H9 (cell line): ENCODE results near the gene SGCD. TPM values are rescaled to one million over a fixed set of nuclear protein-coding genes. Genes with fewer than 3 reads are reported as not detected.

ENCODE experiments used
- DNase-seq: peaks from one replicate; pipeline ENCODE4 v3.0.0-alpha.2; 2017
- H2AFZ ChIP-seq: one replicate; pipeline ENCODE4 v1.6.1; 2013; ENCODE audit warnings: mild to moderate bottlenecking, low read length, control low read depth, moderate library complexity
- H2AK5ac ChIP-seq: 2 replicates; pipeline ENCODE4 v1.6.1; 2013; ENCODE audit warnings: low read length, control low read depth, mixed read lengths; ENCODE audit not compliant: insufficient read length
- H2BK120ac ChIP-seq: one replicate; pipeline ENCODE4 v1.6.1; 2013; ENCODE audit warnings: low read depth, mild to moderate bottlenecking, low read length, control low read depth, inconsistent platforms; ENCODE audit not compliant: poor library complexity, severe bottlenecking
- H2BK12ac ChIP-seq: 2 replicates; pipeline ENCODE4 v1.6.1; 2013; ENCODE audit warnings: low read length, control low read depth, mixed read lengths, low read depth; ENCODE audit not compliant: insufficient read length
- H2BK15ac ChIP-seq: 2 replicates; pipeline ENCODE4 v1.6.1; 2013; ENCODE audit warnings: low read depth, low read length, control low read depth
- H2BK20ac ChIP-seq: one replicate; pipeline ENCODE4 v1.6.1; 2013; ENCODE audit warnings: low read depth, mild to moderate bottlenecking, low read length, control low read depth, inconsistent platforms; ENCODE audit not compliant: poor library complexity, severe bottlenecking
- H2BK5ac ChIP-seq: 2 replicates; pipeline ENCODE4 v1.6.1; 2013; ENCODE audit warnings: low read length, control low read depth, mixed read lengths; ENCODE audit not compliant: insufficient read length
- H3K14ac ChIP-seq: 2 replicates; pipeline ENCODE4 v1.6.1; 2013; ENCODE audit warnings: low read length, control low read depth; ENCODE audit not compliant: insufficient read depth
- H3K18ac ChIP-seq: 2 replicates; pipeline ENCODE4 v1.6.1; 2013; ENCODE audit warnings: low read depth, mild to moderate bottlenecking, mixed read lengths, low read length, control low read depth; ENCODE audit not compliant: insufficient read length
- H3K23ac ChIP-seq: 2 replicates; pipeline ENCODE4 v1.6.1; 2013; ENCODE audit warnings: low read length, control low read depth, mixed read lengths, low read depth; ENCODE audit not compliant: insufficient read length
- H3K23me2 ChIP-seq: 2 replicates; pipeline ENCODE4 v1.6.1; 2013; ENCODE audit warnings: low read depth, mild to moderate bottlenecking, mixed read lengths, low read length, control low read depth; ENCODE audit not compliant: insufficient read length, poor library complexity, severe bottlenecking
- H3K27ac ChIP-seq: 2 replicates; pipeline ENCODE4 v1.5.1; 2013; ENCODE audit warnings: low read length, control low read depth, mixed read lengths, low read depth; ENCODE audit not compliant: insufficient read length
- H3K27me3 ChIP-seq: 2 replicates; pipeline ENCODE4 v1.6.1; 2013; ENCODE audit warnings: low read length, control low read depth, inconsistent platforms; ENCODE audit not compliant: insufficient read depth
- H3K4ac ChIP-seq: 2 replicates; pipeline ENCODE4 v1.6.1; 2013; ENCODE audit warnings: low read depth, mild to moderate bottlenecking, control low read depth, inconsistent platforms, low read length, moderate library complexity
- H3K4me1 ChIP-seq: 2 replicates; pipeline ENCODE4 v1.6.1; 2013; ENCODE audit warnings: low read length, control low read depth, inconsistent platforms; ENCODE audit not compliant: insufficient read depth
- H3K4me2 ChIP-seq: 2 replicates; pipeline ENCODE4 v1.6.1; 2013; ENCODE audit warnings: low read length, control low read depth, mixed read lengths; ENCODE audit not compliant: insufficient read length, insufficient read depth
- H3K56ac ChIP-seq: 2 replicates; pipeline ENCODE4 v1.6.1; 2013; ENCODE audit warnings: low read depth, mild to moderate bottlenecking, mixed read lengths, low read length, control low read depth; ENCODE audit not compliant: insufficient read length
- H3K79me1 ChIP-seq: 2 replicates; pipeline ENCODE4 v1.6.1; 2013; ENCODE audit warnings: low read depth, mild to moderate bottlenecking, moderate library complexity, low read length, control low read depth, inconsistent platforms; ENCODE audit not compliant: insufficient read depth, poor library complexity, severe bottlenecking
- H3K79me2 ChIP-seq: 2 replicates; pipeline ENCODE4 v1.6.1; 2013; ENCODE audit warnings: low read length, control low read depth, inconsistent platforms; ENCODE audit not compliant: insufficient read depth
- H3K9ac ChIP-seq: 2 replicates; pipeline ENCODE4 v1.6.1; 2013; ENCODE audit warnings: low read length, control low read depth, mixed read lengths; ENCODE audit not compliant: insufficient read length; ENCODE audit errors: extremely low read depth
- H3K9me3 ChIP-seq: one replicate; pipeline ENCODE4 v1.6.1; 2013; ENCODE audit warnings: low read depth, low read length, inconsistent platforms; ENCODE audit not compliant: control insufficient read depth
- H3T11ph ChIP-seq: one replicate; pipeline ENCODE4 v1.6.1; 2013; ENCODE audit warnings: mild to moderate bottlenecking, low read length, control low read depth, inconsistent platforms
- H4K20me1 ChIP-seq: one replicate; pipeline ENCODE4 v1.6.1; 2013; ENCODE audit not compliant: control insufficient read depth, insufficient read length, insufficient read depth
- H4K5ac ChIP-seq: 2 replicates; pipeline ENCODE4 v1.6.1; 2013; ENCODE audit warnings: low read depth, mild to moderate bottlenecking, mixed read lengths, low read length, control low read depth; ENCODE audit not compliant: insufficient read length
- H4K8ac ChIP-seq: replicated peaks from 2 replicates; pipeline ENCODE4 v1.6.1; 2013; ENCODE audit warnings: low read length, control low read depth, mixed read lengths, low read depth; ENCODE audit not compliant: insufficient read length
- H4K91ac ChIP-seq: 2 replicates; pipeline ENCODE4 v1.6.1; 2013; ENCODE audit warnings: low read depth, mild to moderate bottlenecking, moderate library complexity, mixed read lengths, low read length, control low read depth; ENCODE audit not compliant: insufficient read length
- H3K27ac Mint-ChIP-seq, 3 experiments: 2 replicates in 2 of 3; 3 replicates in 1 of 3; pipeline ENCODE4 v1.8.0; 2020 to 2021; ENCODE audit warnings: mixed read lengths in 3 of 3, mild to moderate bottlenecking in 1 of 3, moderate library complexity in 1 of 3
- H3K27me3 Mint-ChIP-seq: 2 replicates; pipeline ENCODE4 v1.8.0; 2021; ENCODE audit warnings: low read depth, mild to moderate bottlenecking, moderate library complexity, mixed read lengths
- H3K36me3 Mint-ChIP-seq, 3 experiments: 2 replicates in 2 of 3; 3 replicates in 1 of 3; pipeline ENCODE4 v1.8.0; 2020 to 2021; ENCODE audit warnings: low read depth in 3 of 3, mixed read lengths in 3 of 3; ENCODE audit not compliant: insufficient read depth in 1 of 3
- H3K4me1 Mint-ChIP-seq, 2 experiments: 2 replicates each; pipeline ENCODE4 v1.8.0; 2020; ENCODE audit warnings: mixed read lengths in 2 of 2
- H3K4me3 Mint-ChIP-seq, 2 experiments: 2 replicates in 1 of 2; 3 replicates in 1 of 2; pipeline ENCODE4 v1.8.0; 2020 to 2021; ENCODE audit warnings: mild to moderate bottlenecking in 2 of 2, mixed read lengths in 2 of 2, moderate library complexity in 1 of 2
- H3K9me3 Mint-ChIP-seq, 2 experiments: 2 replicates in 1 of 2; 3 replicates in 1 of 2; pipeline ENCODE4 v1.8.0; 2020; ENCODE audit warnings: mild to moderate bottlenecking in 2 of 2, mixed read lengths in 2 of 2, moderate library complexity in 1 of 2
- WGBS: extraction: QIAGEN DNeasy Blood & Tissue Kit; methylation state at CpG from one replicate; pipeline ENCODE4 v1.1.7; 2013; ENCODE audit warnings: missing lambda C conversion rate, low lambda C conversion rate, mixed read lengths; ENCODE audit not compliant: insufficient read length; ENCODE audit errors: extremely low coverage; 5-methylcytosine and 5-hydroxymethylcytosine counted together
- total RNA-seq: library from RNA; stranded (reverse); gene quantifications from 2 replicates; pipeline ENCODE4 v1.2.1, GENCODE V29; 2021
- TF ChIP-seq, protein P1 (sequence below): fragments of 200-600 bp; sonication (generic); conservative IDR thresholded peaks from 3 replicates; pipeline ENCODE4 v1.8.0; 2021; ENCODE audit warnings: antibody characterized with exemption, mild to moderate bottlenecking

The SGCD gene
- total RNA-seq, 1 experiment from 2014 or later, result 0.11 TPM

DNA sequence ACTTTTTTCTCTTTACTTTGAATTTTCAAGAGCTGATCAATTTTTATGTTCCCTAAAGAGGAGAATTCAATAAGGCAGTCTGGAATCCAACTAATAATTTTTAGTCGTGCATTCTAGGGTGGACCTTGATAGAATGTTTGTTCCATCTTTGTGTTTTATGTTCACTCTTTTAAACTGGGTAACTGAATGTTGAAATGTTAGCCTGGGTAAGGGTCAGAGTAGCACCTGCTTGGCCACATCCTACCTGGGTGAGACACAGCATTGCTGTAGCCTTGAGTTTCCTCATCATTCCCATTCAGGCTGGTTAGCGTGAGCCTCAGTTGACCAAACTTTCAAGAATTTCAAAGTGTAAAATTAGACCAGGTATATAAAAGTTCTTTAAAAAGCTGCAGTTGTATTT is 85.0 kb downstream of the SGCD start:
- Histone ChIP-seq H4K5ac (no peak overlapping the region), H3K18ac (no peak overlapping the region), H3T11ph (no peak overlapping the region), H2AK5ac (no peak overlapping the region), H3K79me2 (no peaks in the 10 kb centered on the region), H2BK5ac (no peak overlapping the region), H3K27me3 (no peaks in the 10 kb centered on the region), H3K56ac (no peak overlapping the region), H3K4ac (no peak overlapping the region), H4K8ac (no peak overlapping the region), H3K4me1 (no peaks in the 10 kb centered on the region), H2BK120ac (no peak overlapping the region), H3K79me1 (no peaks in the 10 kb centered on the region), H3K23ac (no peak overlapping the region), H3K9me3 (no peaks in the 10 kb centered on the region), H3K9ac (no peak overlapping the region), H2BK15ac (no peak overlapping the region), H3K23me2 (no peaks in the 10 kb centered on the region), H2AFZ (no peak overlapping the region), H2BK20ac (no peak overlapping the region), H3K14ac (no peak overlapping the region), H4K20me1 (no peaks in the 10 kb centered on the region), H3K27ac (no peak overlapping the region), H3K4me2 (no peak overlapping the region), H4K91ac (no peak overlapping the region), H2BK12ac (no peak overlapping the region)
- no peak for DNase-seq
- Mint-ChIP-seq H3K9me3 (no peaks in the 10 kb centered on the region; a peak in 2 of 5 replicates), H3K4me3 (no peak overlapping the region), H3K36me3 (peaks cover 0 to 3% (median 0%) of the 10 kb centered on the region in 3 experiments; a peak in 2 of 7 replicates), H3K4me1 (peaks cover 6 to 7% of the 10 kb centered on the region in 2 experiments), H3K27me3 (no peaks in the 10 kb centered on the region), H3K27ac (peak overlapping the region in 1 of 3 experiments; percentile 52; a peak in 1 of 7 replicates)
- WGBS, result no CpG with 5 or more reads among the region's 2 CpGs
- TF ChIP-seq, protein P1, sequence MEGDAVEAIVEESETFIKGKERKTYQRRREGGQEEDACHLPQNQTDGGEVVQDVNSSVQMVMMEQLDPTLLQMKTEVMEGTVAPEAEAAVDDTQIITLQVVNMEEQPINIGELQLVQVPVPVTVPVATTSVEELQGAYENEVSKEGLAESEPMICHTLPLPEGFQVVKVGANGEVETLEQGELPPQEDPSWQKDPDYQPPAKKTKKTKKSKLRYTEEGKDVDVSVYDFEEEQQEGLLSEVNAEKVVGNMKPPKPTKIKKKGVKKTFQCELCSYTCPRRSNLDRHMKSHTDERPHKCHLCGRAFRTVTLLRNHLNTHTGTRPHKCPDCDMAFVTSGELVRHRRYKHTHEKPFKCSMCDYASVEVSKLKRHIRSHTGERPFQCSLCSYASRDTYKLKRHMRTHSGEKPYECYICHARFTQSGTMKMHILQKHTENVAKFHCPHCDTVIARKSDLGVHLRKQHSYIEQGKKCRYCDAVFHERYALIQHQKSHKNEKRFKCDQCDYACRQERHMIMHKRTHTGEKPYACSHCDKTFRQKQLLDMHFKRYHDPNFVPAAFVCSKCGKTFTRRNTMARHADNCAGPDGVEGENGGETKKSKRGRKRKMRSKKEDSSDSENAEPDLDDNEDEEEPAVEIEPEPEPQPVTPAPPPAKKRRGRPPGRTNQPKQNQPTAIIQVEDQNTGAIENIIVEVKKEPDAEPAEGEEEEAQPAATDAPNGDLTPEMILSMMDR, result no peak
